ENCODE measurements around the gene CLMN. TPM values are rescaled to one million over a fixed set of nuclear protein-coding genes. Genes with fewer than 3 reads are reported as not detected.

Gene CLMN
- total and polyA plus RNA-seq, 2 experiments from 2014 or later = 15.7 to 40.0 TPM

DNA sequence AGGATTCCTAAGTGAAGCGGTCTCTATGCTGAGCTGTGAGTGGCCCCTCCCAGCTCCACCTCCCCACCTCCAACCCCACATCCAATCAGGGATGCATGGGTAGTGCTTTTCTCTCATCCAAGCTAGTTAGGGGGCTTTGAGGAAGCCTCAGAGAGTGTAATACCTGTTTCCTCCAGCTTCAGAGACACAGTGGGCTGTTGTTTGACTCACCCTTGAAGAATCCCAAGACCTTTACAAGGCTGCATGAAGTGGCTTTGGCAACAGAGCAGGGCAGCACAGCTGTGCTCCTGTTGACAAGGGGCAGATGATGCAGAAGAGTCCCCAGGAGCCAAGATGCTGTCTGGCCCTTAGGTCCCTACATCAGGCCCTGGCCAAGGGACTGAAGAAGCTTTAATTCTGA lies 27.1 kb upstream of the CLMN start:
- no peaks in the 10 kb centered on the region for H3K27me3 ChIP-seq
- DNase-seq (ENCODE audit: low spot score) = no peak
- H3K36me3 ChIP-seq (replicated peaks; ENCODE audit: insufficient read depth, low read depth) = no peaks in the 10 kb centered on the region
- H4K20me1 ChIP-seq (ENCODE audit: insufficient read depth, poor library complexity, severe bottlenecking) = no peaks in the 10 kb centered on the region
- no CpG with 5 or more reads among the region's 1 CpG for WGBS (ENCODE audit: low lambda C conversion rate, missing lambda C conversion rate)
- no peak overlapping the region for H3K4me3 ChIP-seq
- H3K4me1 ChIP-seq (ENCODE audit: insufficient read depth) = no peaks in the 10 kb centered on the region
- no peak overlapping the region for H2AFZ ChIP-seq
- H3K9me3 ChIP-seq (ENCODE audit: low read depth) = no peaks in the 10 kb centered on the region
- TF ChIP-seq, protein P1, sequence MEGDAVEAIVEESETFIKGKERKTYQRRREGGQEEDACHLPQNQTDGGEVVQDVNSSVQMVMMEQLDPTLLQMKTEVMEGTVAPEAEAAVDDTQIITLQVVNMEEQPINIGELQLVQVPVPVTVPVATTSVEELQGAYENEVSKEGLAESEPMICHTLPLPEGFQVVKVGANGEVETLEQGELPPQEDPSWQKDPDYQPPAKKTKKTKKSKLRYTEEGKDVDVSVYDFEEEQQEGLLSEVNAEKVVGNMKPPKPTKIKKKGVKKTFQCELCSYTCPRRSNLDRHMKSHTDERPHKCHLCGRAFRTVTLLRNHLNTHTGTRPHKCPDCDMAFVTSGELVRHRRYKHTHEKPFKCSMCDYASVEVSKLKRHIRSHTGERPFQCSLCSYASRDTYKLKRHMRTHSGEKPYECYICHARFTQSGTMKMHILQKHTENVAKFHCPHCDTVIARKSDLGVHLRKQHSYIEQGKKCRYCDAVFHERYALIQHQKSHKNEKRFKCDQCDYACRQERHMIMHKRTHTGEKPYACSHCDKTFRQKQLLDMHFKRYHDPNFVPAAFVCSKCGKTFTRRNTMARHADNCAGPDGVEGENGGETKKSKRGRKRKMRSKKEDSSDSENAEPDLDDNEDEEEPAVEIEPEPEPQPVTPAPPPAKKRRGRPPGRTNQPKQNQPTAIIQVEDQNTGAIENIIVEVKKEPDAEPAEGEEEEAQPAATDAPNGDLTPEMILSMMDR (IDR thresholded peaks at IDR 0.05; ENCODE audit: poor library complexity) = no peak
- TF ChIP-seq EZH2 (IDR thresholded peaks at IDR 0.05; ENCODE audit: borderline replicate concordance) (no peak), EZH2phosphoT487 (IDR thresholded peaks at IDR 0.05; ENCODE audit: low read depth, severe bottlenecking, unreplicated experiment) (no peak)
- no peaks in the 10 kb centered on the region for H3K9me2 ChIP-seq (replicated peaks; ENCODE audit: insufficient read depth)
- no peaks in the 10 kb centered on the region for H3K79me2 ChIP-seq
- no peak overlapping the region for H3K27ac ChIP-seq
- H3K4me2 ChIP-seq = no peak overlapping the region

DNA sequence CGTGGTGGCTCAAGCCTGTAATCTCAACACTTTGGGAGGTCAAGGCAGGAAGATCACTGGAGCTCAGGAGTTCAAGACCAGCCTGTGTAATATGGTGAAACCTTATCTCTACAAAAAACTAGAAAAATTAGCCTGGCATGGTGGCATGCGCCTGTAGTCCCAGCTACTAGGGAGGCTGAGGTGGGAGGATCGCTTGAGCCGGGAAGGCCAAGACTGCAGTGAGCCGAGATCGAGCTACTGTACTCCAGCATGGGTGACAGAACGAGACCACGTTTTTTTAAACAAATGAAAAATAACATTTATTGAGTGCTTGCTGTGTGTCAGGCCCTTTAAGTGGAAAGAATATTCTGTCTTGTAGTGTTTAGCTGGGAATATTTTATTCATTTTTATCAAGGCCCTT lies 26.6 kb upstream of the CLMN start:
- Histone ChIP-seq H3K9me3 (ENCODE audit: low read depth) (no peaks in the 10 kb centered on the region), H3K27ac (no peak overlapping the region), H3K9me2 (replicated peaks; ENCODE audit: insufficient read depth) (no peaks in the 10 kb centered on the region), H4K20me1 (ENCODE audit: insufficient read depth, poor library complexity, severe bottlenecking) (no peaks in the 10 kb centered on the region), H3K4me2 (no peak overlapping the region), H3K4me1 (ENCODE audit: insufficient read depth) (no peaks in the 10 kb centered on the region), H3K79me2 (no peaks in the 10 kb centered on the region), H3K4me3 (no peak overlapping the region), H2AFZ (no peak overlapping the region), H3K27me3 (no peaks in the 10 kb centered on the region), H3K36me3 (replicated peaks; ENCODE audit: insufficient read depth, low read depth) (no peaks in the 10 kb centered on the region)
- 94% methylated on average over 8 of the region's 8 CpGs for WGBS (ENCODE audit: low lambda C conversion rate, missing lambda C conversion rate)
- TF ChIP-seq, protein P1 (IDR thresholded peaks at IDR 0.05; ENCODE audit: poor library complexity) = no peak
- no peak for DNase-seq (ENCODE audit: low spot score)

DNA sequence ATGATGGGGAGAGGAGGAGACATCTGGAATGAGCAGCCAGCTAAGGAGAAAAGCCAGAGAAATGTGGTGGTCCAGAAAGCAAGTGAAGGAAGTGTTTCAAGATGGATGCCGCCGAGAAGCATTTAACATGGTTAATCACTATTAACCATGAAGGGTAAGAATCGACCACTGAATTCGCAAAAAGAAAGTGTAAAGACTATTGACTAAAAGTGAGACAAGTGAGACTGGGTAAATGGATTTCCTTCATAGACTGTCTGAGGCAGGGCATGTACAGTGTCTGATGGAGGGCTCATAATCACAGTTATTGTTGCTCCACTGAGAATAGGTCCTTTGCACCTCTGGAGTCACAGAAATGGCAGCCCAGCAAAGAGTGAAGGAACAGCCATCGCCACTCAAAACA lies 25.3 kb upstream of the CLMN start:
- H3K9me3 ChIP-seq (ENCODE audit: low read depth) = no peaks in the 10 kb centered on the region
- WGBS (ENCODE audit: low lambda C conversion rate, missing lambda C conversion rate) = 84% methylated on average over 5 of the region's 5 CpGs
- TF ChIP-seq, protein P1 (IDR thresholded peaks at IDR 0.05; ENCODE audit: poor library complexity) = no peak
- TF ChIP-seq EZH2 (IDR thresholded peaks at IDR 0.05; ENCODE audit: borderline replicate concordance) (no peak), EZH2phosphoT487 (IDR thresholded peaks at IDR 0.05; ENCODE audit: low read depth, severe bottlenecking, unreplicated experiment) (no peak)
- no peak overlapping the region for H3K4me3 ChIP-seq
- no peaks in the 10 kb centered on the region for H3K9me2 ChIP-seq (replicated peaks; ENCODE audit: insufficient read depth)
- H3K36me3 ChIP-seq (replicated peaks; ENCODE audit: insufficient read depth, low read depth) = no peaks in the 10 kb centered on the region
- H4K20me1 ChIP-seq (ENCODE audit: insufficient read depth, poor library complexity, severe bottlenecking) = no peaks in the 10 kb centered on the region
- no peaks in the 10 kb centered on the region for H3K79me2 ChIP-seq
- no peak overlapping the region for H2AFZ ChIP-seq
- H3K27me3 ChIP-seq = no peaks in the 10 kb centered on the region
- no peak for DNase-seq (ENCODE audit: low spot score)
- no peaks in the 10 kb centered on the region for H3K4me1 ChIP-seq (ENCODE audit: insufficient read depth)
- no peak overlapping the region for H3K4me2 ChIP-seq
- H3K27ac ChIP-seq = no peak overlapping the region

DNA sequence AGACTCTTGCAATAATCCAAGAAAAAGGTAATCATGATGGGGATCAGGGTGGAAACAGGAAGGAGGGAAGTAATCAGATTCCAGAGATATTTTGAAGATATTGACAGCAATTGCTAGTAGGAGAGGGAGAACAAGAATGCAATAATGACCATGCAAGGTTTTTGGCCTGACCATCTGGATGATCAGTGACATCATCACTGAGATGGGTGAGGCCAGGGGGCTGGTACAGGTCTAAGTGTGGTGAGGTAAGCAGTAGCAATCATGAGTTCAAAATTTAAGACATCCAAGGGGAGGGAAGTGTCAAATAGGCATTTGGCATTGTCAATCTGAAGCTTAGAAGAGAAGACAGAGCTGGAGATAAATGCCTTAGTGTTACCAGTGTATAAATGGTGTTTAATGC lies 24.8 kb upstream of the CLMN start:
- Histone ChIP-seq H3K9me3 (ENCODE audit: low read depth) (no peaks in the 10 kb centered on the region), H3K79me2 (no peaks in the 10 kb centered on the region), H3K4me2 (no peak overlapping the region), H3K27me3 (no peaks in the 10 kb centered on the region), H4K20me1 (ENCODE audit: insufficient read depth, poor library complexity, severe bottlenecking) (no peaks in the 10 kb centered on the region), H3K9me2 (replicated peaks; ENCODE audit: insufficient read depth) (no peaks in the 10 kb centered on the region), H3K27ac (no peak overlapping the region), H3K36me3 (replicated peaks; ENCODE audit: insufficient read depth, low read depth) (no peaks in the 10 kb centered on the region), H3K4me1 (ENCODE audit: insufficient read depth) (no peaks in the 10 kb centered on the region), H3K4me3 (no peak overlapping the region), H2AFZ (no peak overlapping the region)
- TF ChIP-seq, protein P1 (IDR thresholded peaks at IDR 0.05; ENCODE audit: poor library complexity) = no peak
- no peak for TF ChIP-seq EZH2phosphoT487 (IDR thresholded peaks at IDR 0.05; ENCODE audit: low read depth, severe bottlenecking, unreplicated experiment)
- no peak for TF ChIP-seq EZH2 (IDR thresholded peaks at IDR 0.05; ENCODE audit: borderline replicate concordance)
- DNase-seq (ENCODE audit: low spot score) = no peak
